ENCODE measurements around the gene ANXA9. TPM values are rescaled to one million over a fixed set of nuclear protein-coding genes. Genes with fewer than 3 reads are reported as not detected.
A peak's percentile ranks its signal among the peaks of the same experiment; 100 is the strongest.

The ANXA9 gene
- total RNA-seq, 1 donor from 2014 or later, result not detected

DNA sequence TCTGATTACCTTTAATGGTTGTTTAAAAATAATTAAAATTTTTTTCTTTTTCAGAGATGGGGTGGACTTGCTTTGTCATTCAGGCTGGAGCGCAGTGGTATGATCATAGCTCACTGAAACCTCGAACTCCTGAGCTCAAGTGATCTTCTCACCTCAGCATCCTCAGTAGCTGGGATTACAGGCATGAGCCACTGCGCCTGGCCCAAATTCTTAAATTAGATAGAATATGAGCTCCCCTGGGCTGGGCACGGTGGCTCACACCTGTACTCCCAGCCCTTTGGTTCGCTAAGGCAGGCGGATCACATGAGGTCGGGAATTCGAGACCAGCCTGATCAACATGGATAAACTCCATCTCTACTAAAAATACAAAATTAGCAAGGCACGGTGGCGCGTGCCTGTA lies 24.4 kb upstream of the ANXA9 start:
- Mint-ChIP-seq H3K4me3 (ENCODE audit: unreplicated experiment) (no peak overlapping the region), H3K9me3 (ENCODE audit: unreplicated experiment) (no peaks in the 10 kb centered on the region), H3K4me1 (ENCODE audit: unreplicated experiment) (peaks cover 9% of the 10 kb centered on the region), H3K36me3 (ENCODE audit: low read depth, unreplicated experiment) (peaks cover 55% of the 10 kb centered on the region), H3K27me3 (ENCODE audit: unreplicated experiment) (peaks cover 8% of the 10 kb centered on the region), H3K27ac (ENCODE audit: unreplicated experiment) (no peak overlapping the region)
- TF ChIP-seq, protein P1, sequence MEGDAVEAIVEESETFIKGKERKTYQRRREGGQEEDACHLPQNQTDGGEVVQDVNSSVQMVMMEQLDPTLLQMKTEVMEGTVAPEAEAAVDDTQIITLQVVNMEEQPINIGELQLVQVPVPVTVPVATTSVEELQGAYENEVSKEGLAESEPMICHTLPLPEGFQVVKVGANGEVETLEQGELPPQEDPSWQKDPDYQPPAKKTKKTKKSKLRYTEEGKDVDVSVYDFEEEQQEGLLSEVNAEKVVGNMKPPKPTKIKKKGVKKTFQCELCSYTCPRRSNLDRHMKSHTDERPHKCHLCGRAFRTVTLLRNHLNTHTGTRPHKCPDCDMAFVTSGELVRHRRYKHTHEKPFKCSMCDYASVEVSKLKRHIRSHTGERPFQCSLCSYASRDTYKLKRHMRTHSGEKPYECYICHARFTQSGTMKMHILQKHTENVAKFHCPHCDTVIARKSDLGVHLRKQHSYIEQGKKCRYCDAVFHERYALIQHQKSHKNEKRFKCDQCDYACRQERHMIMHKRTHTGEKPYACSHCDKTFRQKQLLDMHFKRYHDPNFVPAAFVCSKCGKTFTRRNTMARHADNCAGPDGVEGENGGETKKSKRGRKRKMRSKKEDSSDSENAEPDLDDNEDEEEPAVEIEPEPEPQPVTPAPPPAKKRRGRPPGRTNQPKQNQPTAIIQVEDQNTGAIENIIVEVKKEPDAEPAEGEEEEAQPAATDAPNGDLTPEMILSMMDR (IDR thresholded peaks at IDR 0.05; ENCODE audit: unreplicated experiment), result no peak
- DNase-seq (ENCODE audit: low spot score), result no peak

DNA sequence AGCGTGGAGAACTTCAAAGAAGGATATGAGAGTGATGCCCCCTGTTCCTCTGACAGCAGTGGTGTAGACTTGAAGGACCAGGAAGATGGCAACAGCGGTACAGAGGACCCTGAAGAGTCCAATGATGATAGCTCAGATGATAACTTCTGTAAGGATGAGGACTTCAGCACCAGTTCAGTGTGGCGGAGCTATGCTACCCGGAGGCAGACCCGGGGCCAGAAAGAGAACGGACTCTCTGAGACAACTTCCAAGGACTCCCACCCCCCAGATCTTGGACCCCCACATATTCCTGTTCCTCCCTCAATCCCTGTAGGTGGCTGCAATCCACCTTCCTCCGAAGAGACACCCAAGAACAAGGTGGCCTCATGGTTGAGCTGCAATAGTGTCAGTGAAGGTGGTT lies 21.4 kb upstream of the ANXA9 start:
- H3K9me3 Mint-ChIP-seq (ENCODE audit: unreplicated experiment), result no peaks in the 10 kb centered on the region
- peaks cover 32% of the 10 kb centered on the region for H3K4me1 Mint-ChIP-seq (ENCODE audit: unreplicated experiment)
- peak overlapping the region; percentile 39 for H3K4me3 Mint-ChIP-seq (ENCODE audit: unreplicated experiment)
- DNase-seq (ENCODE audit: low spot score), result no peak
- TF ChIP-seq, protein P1 (IDR thresholded peaks at IDR 0.05; ENCODE audit: unreplicated experiment), result no peak
- no peak overlapping the region for H3K27ac Mint-ChIP-seq (ENCODE audit: unreplicated experiment)
- peaks cover 9% of the 10 kb centered on the region for H3K27me3 Mint-ChIP-seq (ENCODE audit: unreplicated experiment)
- peaks cover 56% of the 10 kb centered on the region for H3K36me3 Mint-ChIP-seq (ENCODE audit: low read depth, unreplicated experiment)

DNA sequence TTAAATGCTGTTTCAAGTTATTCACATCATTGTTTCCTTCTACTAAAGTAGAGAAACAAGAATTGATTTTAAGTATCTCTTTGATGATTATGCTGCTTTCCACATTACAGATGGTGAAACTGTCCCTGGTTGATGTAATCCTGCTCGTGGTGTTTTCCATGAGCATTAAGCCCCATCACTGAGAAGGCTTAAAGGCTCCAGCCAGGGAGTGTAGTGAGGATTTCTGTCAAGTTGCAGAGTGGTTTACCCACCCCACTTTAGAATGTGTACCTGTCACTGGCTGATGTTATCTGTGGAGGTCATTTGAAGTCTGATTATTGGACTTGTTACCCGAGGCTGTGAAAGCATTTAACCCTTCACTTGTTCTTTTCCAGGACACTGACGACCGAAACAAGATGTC lies 20.3 kb upstream of the ANXA9 start:
- TF ChIP-seq, protein P1 (IDR thresholded peaks at IDR 0.05; ENCODE audit: unreplicated experiment), result no peak
- peak overlapping the region; percentile 57 for H3K27ac Mint-ChIP-seq (ENCODE audit: unreplicated experiment)
- H3K4me3 Mint-ChIP-seq (ENCODE audit: unreplicated experiment), result peak overlapping the region; percentile 44
- H3K9me3 Mint-ChIP-seq (ENCODE audit: unreplicated experiment), result no peaks in the 10 kb centered on the region
- DNase-seq (ENCODE audit: low spot score), result no peak
- H3K36me3 Mint-ChIP-seq (ENCODE audit: low read depth, unreplicated experiment), result peaks cover 61% of the 10 kb centered on the region
- peaks cover 10% of the 10 kb centered on the region for H3K27me3 Mint-ChIP-seq (ENCODE audit: unreplicated experiment)
- peaks cover 32% of the 10 kb centered on the region for H3K4me1 Mint-ChIP-seq (ENCODE audit: unreplicated experiment)

DNA sequence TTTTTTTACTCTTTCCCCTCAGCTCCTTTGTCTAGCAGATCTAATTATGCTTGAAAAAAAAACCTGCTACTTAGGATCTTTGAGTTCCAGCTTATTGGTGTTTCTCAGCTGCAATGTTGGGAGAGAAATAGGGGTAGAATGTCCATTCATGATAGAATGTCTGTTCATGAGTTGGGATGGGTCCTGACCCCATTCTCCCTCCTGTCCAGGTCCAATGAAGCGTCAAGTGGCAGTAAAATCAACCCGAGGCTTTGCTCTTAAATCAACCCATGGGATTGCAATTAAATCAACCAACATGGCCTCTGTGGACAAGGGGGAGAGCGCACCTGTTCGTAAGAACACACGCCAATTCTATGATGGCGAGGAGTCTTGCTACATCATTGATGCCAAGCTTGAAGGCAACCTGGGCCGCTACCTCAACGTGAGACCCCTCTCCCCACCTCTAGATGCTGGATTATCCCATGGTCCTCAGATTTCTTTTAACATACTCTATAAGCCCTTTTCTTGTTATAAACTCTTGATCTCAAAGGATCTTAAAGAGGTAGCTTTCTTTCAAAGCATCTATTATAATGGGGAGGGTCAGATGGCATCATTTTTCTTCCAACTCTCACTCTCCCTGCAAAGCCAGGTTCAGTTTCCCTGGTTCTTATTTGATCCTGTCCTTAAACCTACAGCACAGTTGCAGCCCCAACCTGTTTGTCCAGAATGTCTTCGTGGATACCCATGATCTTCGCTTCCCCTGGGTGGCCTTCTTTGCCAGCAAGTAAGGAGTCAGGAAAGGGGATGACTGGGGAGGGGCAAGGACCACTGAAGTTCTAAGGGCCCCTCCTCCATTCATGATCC lies 18.6 kb upstream of the ANXA9 start:
- Mint-ChIP-seq H3K4me3 (ENCODE audit: unreplicated experiment) (peak overlapping the region; percentile 79), H3K4me1 (ENCODE audit: unreplicated experiment) (peaks cover 32% of the 10 kb centered on the region), H3K27me3 (ENCODE audit: unreplicated experiment) (peaks cover 16% of the 10 kb centered on the region), H3K9me3 (ENCODE audit: unreplicated experiment) (no peaks in the 10 kb centered on the region), H3K27ac (ENCODE audit: unreplicated experiment) (peak overlapping the region; percentile 72), H3K36me3 (ENCODE audit: low read depth, unreplicated experiment) (peaks cover 66% of the 10 kb centered on the region)
- DNase-seq (ENCODE audit: low spot score), result no peak
- TF ChIP-seq, protein P1 (IDR thresholded peaks at IDR 0.05; ENCODE audit: unreplicated experiment), result no peak

DNA sequence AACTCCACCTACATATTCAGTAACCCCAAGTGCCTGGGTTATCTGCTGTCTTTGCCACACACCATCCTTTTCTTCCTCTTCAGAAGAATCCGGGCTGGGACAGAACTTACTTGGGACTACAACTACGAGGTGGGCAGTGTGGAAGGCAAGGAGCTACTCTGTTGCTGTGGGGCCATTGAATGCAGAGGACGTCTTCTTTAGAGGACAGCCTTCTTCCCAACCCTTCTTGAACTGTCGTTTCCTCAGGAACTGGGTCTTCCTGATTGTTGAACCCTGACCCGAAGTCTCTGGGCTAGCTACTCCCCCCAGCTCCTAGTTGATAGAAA lies 18.0 kb upstream of the ANXA9 start:
- Mint-ChIP-seq H3K27ac (ENCODE audit: unreplicated experiment) (peak overlapping the region; percentile 42), H3K9me3 (ENCODE audit: unreplicated experiment) (no peaks in the 10 kb centered on the region), H3K36me3 (ENCODE audit: low read depth, unreplicated experiment) (peaks cover 68% of the 10 kb centered on the region), H3K27me3 (ENCODE audit: unreplicated experiment) (peaks cover 16% of the 10 kb centered on the region), H3K4me1 (ENCODE audit: unreplicated experiment) (peaks cover 36% of the 10 kb centered on the region), H3K4me3 (ENCODE audit: unreplicated experiment) (peak overlapping the region; percentile 79)
- TF ChIP-seq, protein P1 (IDR thresholded peaks at IDR 0.05; ENCODE audit: unreplicated experiment), result no peak
- DNase-seq (ENCODE audit: low spot score), result no peak
